Hepatic stellate cell (primary cell): Measurements from ENCODE around the gene SRPK2.
"Not testable (repeated sequence)": the region's sequence is repeated elsewhere in the genome, so short reads cannot be mapped to it uniquely, and the experiment has no call there.

Experiments used
- DNase-seq: peaks from one replicate; pipeline ENCODE4 v3.0.0; 2011; ENCODE audit warnings: low spot score

Gene SRPK2

DNA sequence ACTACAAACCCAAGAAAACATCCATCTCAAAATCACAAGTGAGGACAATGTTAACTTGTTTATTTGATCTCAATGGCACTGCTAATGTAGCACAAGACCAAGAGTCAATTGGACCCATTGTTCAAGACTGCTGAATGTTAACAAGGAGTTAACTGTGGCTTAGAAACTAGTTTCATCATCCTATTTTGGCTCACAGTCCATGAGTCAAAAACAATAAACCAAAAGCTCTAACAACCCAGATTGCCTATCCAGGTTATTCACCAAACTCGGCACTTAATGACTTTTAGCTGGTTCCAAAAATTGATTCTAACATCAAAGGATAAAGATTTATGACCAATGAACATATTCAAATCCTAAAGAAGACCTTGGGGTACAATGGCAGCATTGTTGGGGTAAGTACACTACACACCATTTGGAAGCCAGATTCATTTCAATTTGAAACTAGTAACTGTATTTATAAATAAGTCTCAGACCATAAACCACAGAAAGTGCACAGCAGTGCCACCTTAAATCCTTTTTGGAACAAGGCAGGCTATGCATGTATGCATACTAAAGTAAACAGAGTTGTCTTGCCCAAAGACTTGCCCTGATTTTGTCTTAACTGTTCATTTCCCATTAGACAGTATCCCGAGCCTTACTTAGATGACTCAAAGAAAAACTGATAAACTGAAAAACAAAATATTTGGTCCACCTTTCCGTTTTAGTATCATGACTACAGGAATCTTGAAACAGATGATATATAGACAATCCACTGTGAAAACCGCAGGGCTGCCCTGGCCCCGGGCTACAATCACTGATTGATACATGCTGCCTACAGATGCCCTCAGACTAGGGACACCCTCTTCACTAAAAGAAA is 84.5 kb downstream of the SRPK2 start:
- peak; percentile 21 for DNase-seq

DNA sequence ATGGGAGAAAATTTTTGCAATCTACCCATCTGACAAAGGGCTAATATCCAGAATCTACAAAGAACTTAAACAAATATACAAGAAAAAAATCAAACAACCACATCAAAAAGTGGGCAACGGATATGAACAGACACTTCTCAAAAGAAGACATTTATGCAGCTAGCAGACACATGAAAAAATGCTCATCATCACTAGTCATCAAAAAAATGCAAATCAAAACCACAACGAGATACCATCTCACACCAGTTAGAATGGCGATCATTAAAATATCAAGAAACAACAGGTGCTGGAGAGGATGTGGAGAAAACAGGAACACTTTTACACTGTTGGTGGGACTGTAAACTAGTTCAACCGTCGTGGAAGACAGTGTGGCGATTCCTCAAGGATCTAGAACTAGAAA is 88.1 kb downstream of the SRPK2 start:
- not testable (repeated sequence) for DNase-seq

DNA sequence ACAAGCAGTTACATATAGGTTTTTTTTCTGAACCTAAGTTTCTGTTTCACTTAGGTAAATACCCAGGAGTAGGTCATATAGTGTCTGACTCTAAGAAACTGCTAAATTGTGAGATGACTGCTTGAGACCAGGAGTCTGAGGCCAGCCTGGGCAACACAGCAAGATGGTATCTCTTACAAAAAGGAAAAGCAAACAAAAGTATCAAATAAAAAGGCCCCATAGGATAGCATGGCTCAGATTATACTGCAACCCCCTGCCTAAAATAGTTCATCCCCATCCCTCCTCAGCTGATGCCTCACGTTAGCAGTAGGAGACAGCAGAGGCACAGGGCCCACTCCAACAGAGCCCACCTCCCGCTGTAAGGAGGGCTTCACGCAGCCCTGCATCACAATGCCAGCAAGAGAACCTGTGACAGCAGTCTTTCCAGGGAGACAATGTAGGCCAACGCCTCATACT is 90.3 kb downstream of the SRPK2 start:
- no peak for DNase-seq

DNA sequence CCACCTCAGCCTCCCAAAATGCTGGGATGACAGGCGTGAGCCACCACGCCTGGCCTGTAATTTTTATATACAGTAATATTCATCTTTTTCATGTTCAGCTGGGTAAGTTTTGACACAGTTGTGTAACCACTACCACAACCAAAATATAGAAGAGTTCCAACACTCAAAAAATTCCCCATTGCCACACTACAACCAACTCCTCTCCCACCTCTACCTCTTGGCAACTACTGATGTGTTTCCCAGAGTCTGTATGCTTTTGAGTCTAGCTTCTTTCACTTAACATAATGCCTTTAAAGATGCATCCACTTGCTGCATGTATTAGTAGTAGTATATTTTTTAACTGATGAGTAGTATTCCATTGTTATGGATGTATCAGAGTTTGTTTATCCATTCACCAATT is 90.7 kb downstream of the SRPK2 start:
- no peak for DNase-seq

DNA sequence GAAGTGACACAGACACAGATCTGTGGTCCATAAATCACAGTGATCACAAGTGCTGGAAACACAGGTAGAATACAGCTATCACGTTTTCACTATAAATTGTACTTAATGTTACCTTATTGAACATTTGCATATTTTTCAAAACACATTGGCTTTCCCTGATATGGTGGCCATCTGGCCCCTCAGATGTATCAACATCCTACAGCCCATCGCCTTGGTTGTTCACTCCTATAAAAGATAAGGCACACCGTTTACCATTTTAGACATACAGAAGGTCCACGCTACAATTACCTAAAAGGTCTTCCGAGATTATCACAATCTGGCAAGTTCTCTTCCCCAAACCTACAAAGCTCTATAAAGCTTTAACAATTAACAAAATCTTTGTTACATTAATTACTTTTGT is 91.4 kb downstream of the SRPK2 start:
- DNase-seq: no peak

GRCh38 chr7:105296491-105296890 is 92.2 kb downstream of the SRPK2 start:
- DNase-seq: no peak

DNA sequence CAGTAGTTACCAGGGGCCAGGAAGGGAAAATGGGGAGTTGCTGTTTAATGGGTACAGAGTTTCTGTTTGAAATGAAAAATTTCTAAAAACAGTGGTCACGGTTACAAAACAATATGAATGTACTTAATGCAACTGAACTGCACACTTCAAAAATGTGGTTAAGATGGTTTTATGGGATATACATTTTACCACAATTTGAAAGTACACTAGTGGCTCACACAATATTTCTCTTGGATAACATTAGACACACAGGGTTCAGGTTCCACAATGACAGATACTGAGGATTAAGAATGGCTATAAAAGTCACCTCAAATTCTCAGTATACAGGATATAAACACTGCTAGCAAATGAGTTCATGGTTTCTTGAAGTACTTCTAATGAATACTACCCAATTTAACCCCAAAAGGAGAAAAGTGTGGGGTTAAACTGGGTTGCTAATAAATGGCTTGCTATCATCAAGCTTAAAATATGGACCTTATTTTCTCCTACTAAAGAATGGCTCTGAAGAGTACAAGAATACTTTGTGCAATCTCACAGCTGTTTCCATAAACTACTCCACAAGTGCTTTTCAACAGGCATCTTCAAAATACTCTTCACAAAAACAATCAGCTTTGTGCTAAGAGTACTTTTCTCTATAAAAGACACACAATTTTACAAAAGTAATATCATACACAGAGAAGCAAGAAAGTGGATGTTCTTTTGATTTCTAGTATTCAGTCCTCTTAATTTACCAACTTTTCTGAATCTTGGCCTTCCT is 92.9 kb downstream of the SRPK2 start:
- no peak for DNase-seq

GRCh38 chr7:105294482-105294881 is 94.2 kb downstream of the SRPK2 start:
- DNase-seq: not testable (repeated sequence)

GRCh38 chr7:105289704-105290103 is 99.0 kb downstream of the SRPK2 start:
- no peak for DNase-seq

DNA sequence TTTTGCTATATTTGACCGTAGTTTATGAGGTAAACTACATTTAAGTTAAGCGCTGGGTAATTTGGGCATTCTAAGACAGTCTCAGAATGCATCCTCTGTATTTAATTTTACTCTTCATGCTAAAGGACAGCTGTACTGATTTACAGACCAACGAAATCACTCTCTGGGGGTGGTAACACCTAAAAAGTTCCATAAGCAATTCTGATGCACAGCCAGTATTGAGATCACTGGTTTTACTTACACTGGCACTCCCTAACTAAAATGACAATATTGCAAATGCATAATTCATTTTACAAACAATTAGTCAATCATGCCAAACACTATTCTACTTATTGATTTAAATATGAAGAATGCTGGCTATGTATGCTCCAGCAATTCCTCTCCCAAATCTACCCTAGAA is 102.3 kb downstream of the SRPK2 start:
- DNase-seq: no peak

GRCh38 chr7:105285118-105285874 is 103.4 kb downstream of the SRPK2 start:
- DNase-seq: no peak

DNA sequence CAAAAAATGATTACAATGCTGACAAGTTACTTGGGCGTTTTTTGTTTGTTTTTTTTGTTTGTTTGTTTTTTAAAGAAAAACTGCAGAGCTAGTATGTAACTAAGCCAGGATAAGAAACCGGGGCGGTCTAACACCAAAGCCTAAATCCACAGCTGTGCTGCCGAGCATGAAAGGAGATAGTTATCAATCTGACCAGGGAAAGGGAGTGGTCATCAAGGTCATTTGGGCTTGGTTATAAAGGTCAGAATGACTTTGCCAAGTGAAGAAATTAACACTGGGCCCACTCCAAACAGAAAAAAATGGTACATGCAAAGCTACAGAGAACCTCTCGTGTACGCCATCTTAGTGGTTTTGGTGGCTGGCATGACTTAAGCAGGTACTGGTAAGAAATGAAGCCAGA is 104.7 kb downstream of the SRPK2 start:
- no peak for DNase-seq

DNA sequence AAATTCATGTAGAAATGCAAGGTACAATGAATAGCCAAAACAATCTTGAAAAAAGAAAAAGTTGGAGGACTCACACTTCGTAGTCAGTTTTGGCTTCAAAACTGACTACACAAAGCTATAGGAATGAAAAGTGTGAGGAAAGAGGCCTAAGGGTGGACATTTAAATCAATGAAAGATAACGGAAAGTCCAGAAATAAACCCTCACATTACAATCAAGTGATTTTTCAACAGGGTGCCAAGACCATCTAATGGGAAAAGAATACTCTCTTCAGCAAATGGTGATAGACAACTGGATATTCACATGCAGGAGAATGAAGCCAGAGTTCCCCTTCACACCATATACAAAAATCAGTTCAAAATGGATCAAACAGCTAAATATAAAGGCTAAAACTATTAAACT is 106.8 kb downstream of the SRPK2 start:
- no peak for DNase-seq

- no peak for DNase-seq
These were observed 109.1 kb downstream of the SRPK2 start for GRCh38 chr7:105279688-105280007.

DNA sequence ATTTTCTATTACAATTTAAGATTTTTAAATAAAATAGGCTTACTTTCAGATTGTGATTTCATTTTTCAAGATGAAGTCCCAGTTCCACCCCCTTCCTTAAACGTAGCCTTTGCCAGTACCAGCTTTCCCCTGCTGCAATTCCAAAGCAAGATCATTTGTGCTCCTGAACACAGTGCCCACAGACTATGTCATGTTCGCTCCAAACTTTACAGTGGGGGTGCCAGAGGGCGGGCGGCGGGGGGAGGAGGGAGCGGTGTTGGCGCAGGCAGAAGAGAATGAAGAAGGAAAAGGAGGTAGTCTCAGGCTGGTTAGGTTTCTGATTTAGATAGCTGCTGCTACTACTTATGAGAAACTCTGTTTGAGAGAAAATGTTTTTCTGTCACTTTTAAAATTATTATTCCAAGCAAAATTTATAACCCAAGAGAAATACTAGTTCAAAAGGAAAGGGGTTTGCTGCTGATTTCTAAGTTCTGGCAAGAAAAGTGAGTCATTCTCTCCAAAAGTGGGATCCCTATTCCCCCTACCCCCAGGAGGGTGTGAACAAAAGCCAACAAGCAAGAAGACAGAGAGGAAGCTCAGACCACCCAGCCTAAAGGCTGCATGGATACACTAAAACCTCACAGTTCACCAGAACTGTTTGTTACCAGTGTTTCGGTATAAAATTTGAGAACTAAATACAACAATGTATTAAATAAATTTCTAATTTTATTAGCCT is 109.6 kb downstream of the SRPK2 start:
- DNase-seq: no peak

GRCh38 chr7:105278565-105278964 is 110.2 kb downstream of the SRPK2 start:
- DNase-seq: no peak

- no peak for DNase-seq
These were observed 111.4 kb downstream of the SRPK2 start for GRCh38 chr7:105277341-105277740.

DNA sequence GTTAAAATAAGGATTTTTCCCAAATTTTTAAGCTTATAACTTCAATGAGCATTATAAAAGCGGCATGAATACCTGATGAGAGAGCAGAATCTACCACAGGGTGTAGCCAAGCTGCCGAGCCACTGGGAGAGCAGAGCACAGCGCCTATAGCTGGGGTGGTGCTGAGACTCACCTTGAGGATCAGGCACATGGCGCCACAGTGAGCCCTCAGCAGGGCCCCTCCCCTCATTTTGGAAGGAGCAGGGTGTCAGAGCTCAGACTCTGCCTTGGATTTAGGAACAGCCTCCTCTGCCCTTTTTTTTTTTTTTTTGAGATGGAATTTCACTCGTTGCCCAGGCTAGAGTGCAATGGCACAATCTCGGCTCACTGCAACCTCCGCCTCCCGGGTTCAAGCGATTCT is 118.6 kb downstream of the SRPK2 start:
- no peak for DNase-seq

DNA sequence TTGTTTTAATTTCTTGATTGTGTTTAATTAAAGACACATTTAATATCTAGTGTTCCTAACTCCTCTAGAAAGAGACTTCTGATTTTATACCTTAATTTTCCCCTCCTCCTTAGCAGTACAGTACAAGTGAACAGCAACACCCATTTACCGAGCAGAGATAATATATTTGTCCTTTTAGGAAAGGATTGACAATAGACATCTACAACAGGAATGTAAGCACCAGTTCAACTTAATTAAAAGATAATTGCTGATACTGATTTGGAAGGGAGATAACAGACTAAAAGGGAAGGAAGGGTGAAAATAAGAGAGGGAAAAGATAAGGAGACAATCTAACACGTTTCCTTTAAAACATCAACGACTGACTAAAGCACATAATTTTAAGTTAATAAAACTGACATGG is 119.3 kb downstream of the SRPK2 start:
- DNase-seq: no peak

DNA sequence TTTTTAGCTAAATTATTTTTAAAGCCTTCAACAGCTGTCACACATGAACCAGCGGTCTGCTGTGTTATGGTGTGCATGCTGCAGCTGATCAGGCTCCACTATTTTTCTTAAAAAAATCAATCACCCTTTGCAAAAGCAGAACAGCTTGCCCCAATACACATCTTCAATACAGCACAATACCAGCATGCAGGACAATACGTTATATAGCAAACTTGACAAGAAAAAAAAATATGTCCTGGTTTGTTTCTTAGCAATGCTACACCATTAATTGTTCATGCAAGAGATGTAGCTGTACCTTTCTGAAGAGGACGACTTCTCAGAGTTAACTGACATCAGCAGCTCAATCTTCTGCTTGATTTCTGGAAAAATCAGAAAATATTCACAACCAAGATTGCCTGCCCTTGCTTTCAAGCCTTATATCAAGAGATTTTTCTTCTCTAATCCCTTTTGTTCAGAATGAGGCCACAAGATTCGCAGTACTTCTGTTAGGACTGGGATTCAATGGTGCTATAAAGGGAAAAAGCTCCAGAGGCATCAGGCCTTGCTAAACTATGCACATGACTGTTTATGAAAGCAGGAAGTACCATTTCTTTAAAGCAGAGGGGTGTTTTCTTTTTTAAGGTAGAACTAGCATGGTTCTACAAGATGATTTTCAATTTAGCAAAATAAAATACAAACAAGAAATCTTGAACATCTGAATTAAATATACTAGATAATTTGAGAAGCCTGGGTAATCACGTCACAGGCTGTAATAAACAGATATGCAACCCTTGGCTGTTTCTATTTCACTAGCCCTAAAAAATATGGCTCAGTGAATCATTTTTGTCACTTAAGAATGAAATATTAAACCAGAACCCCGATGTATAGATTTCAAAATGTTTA is 120.0 kb downstream of the SRPK2 start:
- DNase-seq: peak; percentile 56

DNA sequence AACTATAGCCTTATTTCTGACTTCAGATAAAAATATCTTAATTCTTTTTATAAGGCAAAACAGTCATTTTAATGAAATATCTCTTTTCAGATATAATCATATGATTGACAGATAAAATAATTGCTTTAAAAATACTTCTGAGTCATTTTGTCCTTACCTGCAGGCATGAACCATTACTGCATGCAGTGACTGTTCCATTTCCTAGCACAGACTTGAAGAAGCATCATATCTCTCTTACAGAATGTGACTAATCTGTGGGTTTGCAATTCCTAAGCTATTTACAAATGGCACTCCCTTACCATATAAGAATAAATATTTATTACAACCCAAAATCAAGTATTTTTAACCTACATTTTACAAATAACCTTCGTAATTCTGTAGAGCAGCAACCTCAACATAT is 120.7 kb downstream of the SRPK2 start:
- DNase-seq: peak; percentile 61
